Limb (tissue), 2 donors: ENCODE results near the gene HJURP.

ENCODE experiments used
- DNase-seq, 2 donors: peaks; one replicate each; pipeline ENCODE4 v3.0.0-alpha.2; 2016; ENCODE audit errors: extremely low spot score in 2 of 2

HJURP gene

GRCh38 chr2:233849607-233850271 is 4.6 kb downstream of the HJURP start:
- DNase-seq = no peak

GRCh38 chr2:233848276-233848675 is 6.1 kb downstream of the HJURP start:
- DNase-seq = no peak

- no peak for DNase-seq
Observed at GRCh38 chr2:233847248-233847898, 7.0 kb downstream of the HJURP start.

GRCh38 chr2:233846387-233847247 is 7.7 kb downstream of the HJURP start:
- no peak for DNase-seq

DNA sequence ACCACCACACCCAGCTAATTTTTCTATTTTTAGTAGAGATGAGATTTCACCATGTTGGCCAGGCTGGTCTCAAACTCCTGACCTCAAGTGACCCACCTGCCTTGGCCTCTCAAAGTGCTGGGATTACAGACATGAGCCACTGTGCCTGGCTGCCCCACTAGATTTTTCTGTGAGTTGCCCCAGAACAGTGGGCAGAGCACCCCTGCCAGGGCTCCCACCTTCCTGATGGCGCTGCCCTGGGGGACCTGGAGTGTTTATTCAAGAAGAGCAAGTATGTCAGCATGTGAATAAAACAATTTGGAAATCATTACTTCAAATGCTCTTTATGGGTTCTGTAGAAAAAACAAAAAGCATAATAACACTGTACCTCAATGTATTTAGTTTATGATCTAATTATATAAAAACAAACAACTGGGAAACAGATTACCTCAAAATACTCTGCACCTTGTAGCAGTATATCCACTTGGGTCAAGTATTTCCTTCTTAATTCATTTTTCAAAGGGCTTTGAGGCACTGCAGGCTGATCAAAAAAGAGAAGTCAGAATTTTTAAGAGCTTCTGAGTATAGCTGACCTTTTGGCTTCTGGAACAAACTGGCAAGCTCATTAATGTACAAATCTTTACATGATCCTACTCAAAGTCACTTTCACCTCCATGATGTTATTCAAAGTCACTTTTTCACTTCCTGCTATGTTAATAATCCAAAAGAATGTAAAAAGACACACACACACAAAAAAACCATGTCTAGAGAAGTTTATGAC is 8.9 kb downstream of the HJURP start:
- no peak for DNase-seq

GRCh38 chr2:233844836-233845235 is 9.5 kb downstream of the HJURP start:
- DNase-seq = no peak

DNA sequence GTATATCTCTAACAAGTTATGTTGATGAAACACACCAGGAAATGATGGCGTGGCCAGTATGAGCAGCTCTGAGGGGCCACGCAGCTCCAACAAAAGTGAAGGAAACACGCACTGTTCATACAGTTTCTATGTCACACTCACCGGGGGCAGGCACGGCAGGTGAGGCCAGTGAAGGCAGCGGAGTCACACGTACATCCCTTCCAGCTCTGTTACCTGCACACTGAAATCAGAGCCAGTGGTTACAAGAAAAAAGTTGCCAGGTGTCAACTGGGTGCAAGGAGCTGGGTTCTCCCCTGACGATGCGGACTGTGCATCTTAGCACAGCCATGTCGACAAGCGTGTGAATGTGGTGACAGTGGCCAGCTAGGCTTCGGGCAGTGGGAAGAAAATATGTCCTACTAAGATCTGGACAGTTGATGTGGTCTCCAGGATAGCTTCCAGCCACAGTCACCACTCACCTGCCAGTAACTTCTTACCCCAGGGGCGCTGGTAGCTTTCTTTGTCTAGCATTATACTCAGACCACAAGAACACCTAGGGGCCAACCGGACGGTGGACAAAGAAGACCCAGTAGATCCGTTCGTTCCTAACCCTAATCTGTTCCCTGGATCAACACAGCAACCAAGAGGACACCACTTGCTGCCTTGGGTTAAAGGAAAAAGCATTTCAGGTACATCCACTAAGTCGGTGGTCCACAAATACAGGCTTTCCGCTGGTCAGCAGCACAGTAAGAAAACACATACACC is 10.1 kb downstream of the HJURP start:
- no peak for DNase-seq

DNA sequence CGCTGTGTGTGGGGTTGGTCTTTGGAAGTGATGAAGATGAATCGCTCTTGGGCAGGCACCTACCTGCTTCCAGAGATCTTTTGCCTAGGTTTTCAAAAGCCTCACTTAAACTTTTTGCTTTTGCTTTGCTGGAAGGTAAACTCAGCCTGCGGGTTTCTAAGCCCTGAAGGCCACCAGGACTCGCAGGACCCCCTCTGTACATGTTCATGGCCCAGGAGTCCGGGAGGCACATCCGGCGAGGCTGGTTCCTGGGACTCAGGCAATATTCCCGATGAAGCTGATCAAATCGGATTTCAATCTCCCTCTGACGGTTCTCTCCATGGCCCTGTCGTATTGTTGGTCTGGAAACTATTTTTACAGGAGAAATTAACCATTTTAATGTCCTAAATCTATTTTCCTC is 13.2 kb downstream of the HJURP start:
- no peak for DNase-seq

DNA sequence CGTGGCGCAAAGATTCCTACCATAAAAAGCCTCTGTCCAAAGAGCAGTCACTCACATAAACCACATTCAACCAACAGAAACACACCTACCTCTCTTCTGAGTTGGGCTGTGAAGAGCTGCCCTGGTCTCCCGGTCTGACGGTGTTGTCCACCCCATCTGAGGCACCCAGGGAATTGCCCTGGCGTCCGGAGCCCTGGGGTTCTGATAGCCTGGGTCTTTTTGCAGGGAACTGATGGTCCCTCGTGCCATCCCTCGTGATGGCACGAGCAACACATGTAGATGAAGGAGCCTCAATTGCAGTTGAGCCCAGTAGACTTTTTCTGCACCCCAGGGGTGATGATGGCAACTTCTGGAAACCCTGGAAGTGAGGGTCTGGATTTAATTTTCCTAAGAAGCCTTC is 13.8 kb downstream of the HJURP start:
- no peak for DNase-seq

DNA sequence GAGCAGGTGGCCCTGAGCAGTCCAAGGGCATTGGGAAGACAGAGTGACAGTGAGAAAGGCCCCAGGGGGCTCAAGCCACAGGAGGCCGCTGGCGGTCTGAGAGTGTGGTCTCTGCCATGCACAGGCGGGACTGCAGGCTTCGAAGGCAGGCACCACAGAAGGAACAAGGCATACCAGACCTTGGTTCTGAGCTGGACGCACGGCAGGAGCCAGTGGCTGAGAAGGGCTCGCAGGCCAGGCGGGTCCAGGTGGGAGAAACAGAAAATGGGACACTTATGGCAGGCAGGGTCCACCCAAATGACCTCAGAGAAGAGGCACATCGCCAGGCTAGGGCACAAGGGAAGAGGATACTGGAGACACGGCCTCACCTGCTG is 14.9 kb downstream of the HJURP start:
- no peak for DNase-seq

GRCh38 chr2:233838726-233839446 is 15.4 kb downstream of the HJURP start:
- no peak for DNase-seq

DNA sequence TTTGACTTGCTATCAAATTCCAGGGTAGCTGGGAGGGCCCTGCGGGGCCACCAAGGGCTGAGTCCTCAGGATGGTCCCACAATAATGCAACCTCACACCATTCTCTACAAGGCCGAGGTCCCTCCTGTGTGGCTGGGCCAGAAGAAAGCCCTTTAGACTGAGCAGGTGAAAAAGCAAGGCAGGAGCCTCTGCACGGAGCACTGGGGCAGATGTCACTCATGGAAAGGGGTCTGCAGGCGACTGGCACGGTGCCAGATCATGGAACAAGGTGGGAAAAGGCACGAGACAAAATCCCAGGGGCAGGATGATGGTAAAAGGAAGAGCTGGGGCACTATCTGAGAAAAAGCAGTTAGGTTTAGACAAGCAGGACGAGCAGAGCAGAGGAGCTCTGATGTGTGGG is 16.1 kb downstream of the HJURP start:
- DNase-seq = no peak

DNA sequence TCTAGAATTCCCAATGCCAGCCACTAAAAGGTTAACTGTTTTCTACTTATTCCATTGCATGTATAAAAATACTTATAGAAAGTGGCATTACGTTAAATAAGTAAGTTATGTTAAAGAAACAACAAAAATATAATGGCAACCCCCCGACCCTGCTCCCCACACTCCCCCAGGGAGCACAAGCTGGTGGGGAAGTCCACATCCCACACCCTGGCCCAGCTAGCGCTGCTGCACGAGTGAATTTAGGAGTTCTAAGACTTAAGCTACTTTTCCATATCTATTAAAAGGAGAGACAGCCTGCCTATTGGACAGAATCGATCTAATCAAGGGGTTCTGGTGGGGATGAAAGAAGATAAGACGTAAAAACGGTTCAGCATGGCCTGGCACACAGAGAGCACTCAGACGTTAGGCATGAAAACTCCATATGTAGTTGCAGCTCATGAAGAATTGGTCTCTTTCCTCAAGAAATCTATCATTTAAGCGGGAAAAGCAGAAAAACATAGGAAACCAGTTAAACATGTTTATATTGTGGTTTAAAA is 16.6 kb downstream of the HJURP start:
- peak in 1 of 2 donors; percentile 8 for DNase-seq

DNA sequence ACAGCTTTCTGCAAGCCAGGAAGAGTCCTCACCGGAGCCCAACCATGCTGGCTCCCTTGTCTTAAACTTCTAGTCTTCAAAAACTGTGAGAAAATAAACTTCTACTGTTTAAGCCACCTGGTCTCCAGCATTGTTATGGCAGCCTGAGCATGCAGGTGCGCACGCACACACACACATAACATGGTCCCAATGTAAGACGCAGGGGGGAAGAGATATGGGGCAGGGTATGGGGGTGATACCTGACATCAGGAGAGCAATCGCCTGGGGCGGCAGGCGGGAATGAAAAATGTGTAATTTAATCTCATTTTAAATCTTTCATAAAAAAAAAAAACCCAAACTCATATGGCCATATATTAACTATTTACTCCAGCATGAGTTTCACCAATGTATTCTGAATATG is 18.0 kb downstream of the HJURP start:
- no peak for DNase-seq

- peak in 1 of 2 donors; percentile 6 for DNase-seq
Observed at GRCh38 chr2:233835230-233836186, 18.8 kb downstream of the HJURP start.

- peak in 1 of 2 donors; percentile 23 for DNase-seq
Observed at GRCh38 chr2:233833345-233833744, 21.0 kb downstream of the HJURP start.

- peak in 1 of 2 donors; percentile 39 for DNase-seq
Observed at GRCh38 chr2:233832869-233833311, 21.4 kb downstream of the HJURP start.

- peak in 1 of 2 donors; percentile 9 for DNase-seq
Observed at GRCh38 chr2:233832414-233832813, 21.9 kb downstream of the HJURP start.

GRCh38 chr2:233831861-233832260 is 22.5 kb downstream of the HJURP start:
- DNase-seq = peak in 1 of 2 donors; percentile 14
